Naive thymus-derived CD4-positive, alpha-beta T cell (primary cell): ENCODE measurements around the gene ZBTB32. TPM values are rescaled to one million over a fixed set of nuclear protein-coding genes. Genes with fewer than 3 reads are reported as not detected.

Experiments used
- ATAC-seq: fragments of 150-1000 bp; cut with Tn5 transposase; 2 replicates; pipeline ENCODE4 v1.10.0; 2021; ENCODE audit warnings: mild to moderate bottlenecking, moderate library complexity
- CTCF ChIA-PET: fragments of 350-600 bp; sonication (Branson Sonifier 250); formaldehyde crosslinking; loops from one replicate; lab custom pipeline; 2021; ENCODE audit warnings: antibody characterized with exemption; lab: Charles Lee
- POLR2A ChIA-PET: fragments of 350-600 bp; sonication (Branson Sonifier 250); formaldehyde crosslinking; loops from one replicate; lab custom pipeline; 2021; ENCODE audit warnings: antibody characterized with exemption, inconsistent platforms; lab: Charles Lee
- DNase-seq, 9 donors: peaks; one replicate each; pipeline versions ENCODE4 v3.0.0 to v3.0.0-alpha.2; 2020 to 2022; ENCODE audit warnings: mixed read lengths in 1 of 9
- H3K27ac ChIP-seq: one replicate; pipeline ENCODE4 v1.7.0; 2013; ENCODE audit warnings: mild to moderate bottlenecking, low read depth, low read length, moderate library complexity
- H3K27me3 ChIP-seq, 2 donors: one replicate each; pipeline ENCODE4 v1.7.0; 2013; ENCODE audit warnings: low read length in 2 of 2, mild to moderate bottlenecking in 2 of 2, moderate library complexity in 2 of 2; ENCODE audit not compliant: control insufficient read depth in 2 of 2, insufficient read depth in 2 of 2
- H3K36me3 ChIP-seq, 3 experiments: 1 replicate in 2 of 3; 2 replicates in 1 of 3; pipeline ENCODE4 v1.7.0; 2013; ENCODE audit warnings: low read length in 3 of 3, mild to moderate bottlenecking in 3 of 3, moderate library complexity in 1 of 3; ENCODE audit not compliant: insufficient read depth in 3 of 3, control insufficient read depth in 2 of 3
- H3K4me1 ChIP-seq, 2 donors: one replicate each; pipeline ENCODE4 v1.7.0; 2013; ENCODE audit warnings: low read length in 2 of 2, mild to moderate bottlenecking in 2 of 2, moderate library complexity in 1 of 2; ENCODE audit not compliant: control insufficient read depth in 2 of 2, insufficient read depth in 2 of 2
- H3K4me3 ChIP-seq: 2 replicates; pipeline ENCODE4 v1.7.0; 2013; ENCODE audit warnings: mild to moderate bottlenecking, low read length
- H3K9me3 ChIP-seq, 3 experiments: 1 replicate in 2 of 3; 2 replicates in 1 of 3; pipeline ENCODE4 v1.7.0; 2013; ENCODE audit warnings: low read length in 3 of 3; ENCODE audit not compliant: control insufficient read depth in 2 of 3
- H3K27ac Mint-ChIP-seq, 9 donors: one replicate each; pipeline ENCODE4 v1.8.0; 2020 to 2022; ENCODE audit warnings: mixed read lengths in 9 of 9, mild to moderate bottlenecking in 8 of 9, moderate library complexity in 5 of 9, inconsistent platforms in 2 of 9
- H3K27me3 Mint-ChIP-seq, 5 donors: one replicate each; pipeline ENCODE4 v1.8.0; 2021 to 2022; ENCODE audit warnings: mixed read lengths in 5 of 5, mild to moderate bottlenecking in 1 of 5
- H3K36me3 Mint-ChIP-seq, 5 donors: one replicate each; pipeline ENCODE4 v1.8.0; 2020 to 2022; ENCODE audit warnings: mixed read lengths in 5 of 5, mild to moderate bottlenecking in 3 of 5, inconsistent platforms in 1 of 5
- H3K4me1 Mint-ChIP-seq, 7 donors: one replicate each; pipeline ENCODE4 v1.8.0; 2020 to 2022; ENCODE audit warnings: mixed read lengths in 7 of 7, mild to moderate bottlenecking in 3 of 7, inconsistent platforms in 1 of 7
- H3K4me3 Mint-ChIP-seq, 10 donors: one replicate each; pipeline ENCODE4 v1.8.0; 2020 to 2022; ENCODE audit warnings: mild to moderate bottlenecking in 10 of 10, mixed read lengths in 10 of 10, moderate library complexity in 6 of 10, inconsistent platforms in 2 of 10
- H3K9me3 Mint-ChIP-seq, 11 donors: one replicate each; pipeline ENCODE4 v1.8.0; 2020 to 2022; ENCODE audit warnings: mixed read lengths in 11 of 11, mild to moderate bottlenecking in 4 of 11, inconsistent platforms in 1 of 11, moderate library complexity in 1 of 11
- intact Hi-C, 2 donors: fragments of 100-400 bp; cut with micrococcal nuclease; formaldehyde crosslinking; loops; one replicate each; pipeline ENCODE4 v1.15.1; 2023
- polyA plus RNA-seq, 2 donors: library from polyadenylated mRNA; unstranded; fragments of 300-500 nt; fragmentation: Illumina TruSeq; gene quantifications; one replicate each; pipeline ENCODE4 v1.2.3, GENCODE V29; 2021
- total RNA-seq, 6 experiments: library from RNA in 5 of 6; stranded (reverse) in 5 of 6; gene quantifications; 1 replicate in 5 of 6; 2 replicates in 1 of 6; pipeline ENCODE4 v1.2.3 and lab custom pipeline; 2021 to 2026

Gene ZBTB32
- total and polyA plus RNA-seq, 7 experiments from 2014 or later = 0.35 to 41.6 (median 1.0) TPM; not detected in 3

GRCh38 chr19:35734273-35734672 lies 29.9 kb downstream of the ZBTB32 start:
- Mint-ChIP-seq H3K9me3 (no peaks in the 10 kb centered on the region), H3K27ac (peak overlapping the region in 7 of 9 donors; percentile 42 to 81 (median 70)), H3K27me3 (no peaks in the 10 kb centered on the region), H3K4me3 (no peak overlapping the region), H3K4me1 (peaks cover 18 to 38% (median 30%) of the 10 kb centered on the region in 7 donors), H3K36me3 (peaks cover 6 to 36% (median 16%) of the 10 kb centered on the region in 5 donors)
- H3K9me3 ChIP-seq = no peaks in the 10 kb centered on the region
- H3K4me3 ChIP-seq = no peak overlapping the region
- no peak for ATAC-seq
- ChIA-PET CTCF (no interaction called here), POLR2A (interaction anchor here (0.7 to 1.3 kb wide), 3 partner anchors 10 to 12 kb away, joined by 3 to 5 read pairs (median 3); partner anchors contain the start of genes PSENEN and U2AF1L4)
- peaks cover 4 to 93% (median 8%) of the 10 kb centered on the region in 3 experiments for H3K36me3 ChIP-seq
- H3K27me3 ChIP-seq = no peaks in the 10 kb centered on the region
- DNase-seq = no peak
- no peak overlapping the region for H3K27ac ChIP-seq
- no peaks in the 10 kb centered on the region for H3K4me1 ChIP-seq
- intact Hi-C loops = no loop called here

GRCh38 chr19:35734889-35735288 lies 30.5 kb downstream of the ZBTB32 start:
- no peaks in the 10 kb centered on the region for H3K9me3 ChIP-seq
- H3K27ac ChIP-seq = no peak overlapping the region
- intact Hi-C loops = no loop called here
- ATAC-seq (no peak), DNase-seq (no peak)
- no peaks in the 10 kb centered on the region for H3K27me3 Mint-ChIP-seq
- H3K36me3 ChIP-seq = peaks cover 4 to 92% (median 8%) of the 10 kb centered on the region in 3 experiments
- CTCF ChIA-PET = no interaction called here
- POLR2A ChIA-PET = interaction anchor here (1.3 kb wide), 1 partner anchor 10 kb away, joined by 5 read pairs; no protein-coding TSS in a partner anchor
- H3K36me3 Mint-ChIP-seq = peaks cover 6 to 32% (median 16%) of the 10 kb centered on the region in 5 donors
- no peak overlapping the region for H3K4me3 Mint-ChIP-seq
- H3K4me3 ChIP-seq = no peak overlapping the region
- peaks cover 2 to 4% of the 10 kb centered on the region in 2 donors for H3K4me1 ChIP-seq
- H3K4me1 Mint-ChIP-seq = peaks cover 23 to 38% (median 31%) of the 10 kb centered on the region in 7 donors
- no peaks in the 10 kb centered on the region for H3K9me3 Mint-ChIP-seq
- peak overlapping the region in 5 of 9 donors; percentile 45 to 81 (median 77) for H3K27ac Mint-ChIP-seq
- no peaks in the 10 kb centered on the region for H3K27me3 ChIP-seq

GRCh38 chr19:35736913-35737886 lies 32.8 kb downstream of the ZBTB32 start:
- H3K4me1 ChIP-seq = peaks cover 8 to 10% of the 10 kb centered on the region in 2 donors
- ChIA-PET CTCF (interaction anchor here (0.8 to 1.6 kb wide), 6 partner anchors 10 to 44 kb away, joined by 3 to 7 read pairs (median 4); partner anchors contain the start of gene LIN37), POLR2A (interaction anchor here (0.6 to 1.5 kb wide), 4 partner anchors 9 to 89 kb away, joined by 3 to 6 read pairs (median 6); partner anchors contain the start of genes COX6B1 and KMT2B)
- peak overlapping the region; percentile 54 for H3K27ac ChIP-seq
- peak in 3 of 9 donors; percentile 27 to 44 (median 36) for DNase-seq
- Mint-ChIP-seq H3K9me3 (no peaks in the 10 kb centered on the region), H3K4me3 (peak overlapping the region in 5 of 10 donors; percentile 44 to 77 (median 60)), H3K36me3 (peaks cover 1 to 22% (median 6%) of the 10 kb centered on the region in 5 donors), H3K27me3 (no peaks in the 10 kb centered on the region), H3K27ac (peak overlapping the region in 8 of 9 donors; percentile 28 to 80 (median 62)), H3K4me1 (peaks cover 26 to 47% (median 28%) of the 10 kb centered on the region in 7 donors)
- H3K4me3 ChIP-seq = no peak overlapping the region
- intact Hi-C loops = loop anchor here in 1 of 2 donors (1.0 kb wide), 1 partner anchor 15 kb away; no protein-coding TSS in a partner anchor
- no peaks in the 10 kb centered on the region for H3K9me3 ChIP-seq
- peaks cover 0 to 72% (median 4%) of the 10 kb centered on the region in 3 experiments for H3K36me3 ChIP-seq
- ATAC-seq = no peak
- H3K27me3 ChIP-seq = no peaks in the 10 kb centered on the region

- ATAC-seq (no peak), DNase-seq (no peak)
- Mint-ChIP-seq H3K9me3 (no peaks in the 10 kb centered on the region), H3K27ac (peak overlapping the region in 3 of 9 donors; percentile 36 to 61 (median 39)), H3K4me1 (peaks cover 32 to 56% (median 35%) of the 10 kb centered on the region in 7 donors), H3K4me3 (peak overlapping the region in 4 of 10 donors; percentile 0 to 89 (median 54)), H3K27me3 (no peaks in the 10 kb centered on the region), H3K36me3 (peaks cover 6 to 29% (median 10%) of the 10 kb centered on the region in 5 donors)
- POLR2A ChIA-PET = interaction anchor here (0.6 to 2.4 kb wide), 4 partner anchors 10 to 159 kb away, joined by 3 to 12 read pairs (median 6); partner anchors contain the start of genes KMT2B and LIN37
- intact Hi-C loops = no loop called here
- Histone ChIP-seq H3K36me3 (peaks cover 0 to 63% (median 4%) of the 10 kb centered on the region in 3 experiments), H3K4me3 (no peak overlapping the region), H3K4me1 (peaks cover 16 to 17% of the 10 kb centered on the region in 2 donors), H3K27ac (peak overlapping the region; percentile 54), H3K27me3 (no peaks in the 10 kb centered on the region), H3K9me3 (no peaks in the 10 kb centered on the region)
- CTCF ChIA-PET = interaction anchor here (0.5 to 1.6 kb wide), 4 partner anchors 11 to 77 kb away, joined by 3 to 7 read pairs (median 6); no protein-coding TSS in a partner anchor
Observed at GRCh38 chr19:35738021-35738886, 33.9 kb downstream of the ZBTB32 start.

- Mint-ChIP-seq H3K4me3 (peak overlapping the region in 7 of 10 donors; percentile 0 to 94 (median 48)), H3K27ac (peak overlapping the region in 3 of 9 donors; percentile 36 to 61 (median 39)), H3K9me3 (no peaks in the 10 kb centered on the region), H3K27me3 (no peaks in the 10 kb centered on the region), H3K4me1 (peaks cover 32 to 60% (median 38%) of the 10 kb centered on the region in 7 donors), H3K36me3 (peaks cover 6 to 32% (median 10%) of the 10 kb centered on the region in 5 donors)
- Histone ChIP-seq H3K9me3 (no peaks in the 10 kb centered on the region), H3K27me3 (no peaks in the 10 kb centered on the region), H3K4me1 (peaks cover 19 to 22% of the 10 kb centered on the region in 2 donors), H3K36me3 (peaks cover 0 to 57% (median 4%) of the 10 kb centered on the region in 3 experiments), H3K27ac (no peak overlapping the region), H3K4me3 (no peak overlapping the region)
- ChIA-PET CTCF (interaction anchor here (0.5 kb wide), 1 partner anchor 77 kb away, joined by 7 read pairs; no protein-coding TSS in a partner anchor), POLR2A (interaction anchor here (0.6 to 2.4 kb wide), 4 partner anchors 10 to 159 kb away, joined by 3 to 12 read pairs (median 8); partner anchors contain the start of genes KMT2B and LIN37)
- no peak for DNase-seq
- intact Hi-C loops = no loop called here
- ATAC-seq = no peak
Observed at GRCh38 chr19:35738887-35739229, 34.5 kb downstream of the ZBTB32 start.
